ENCODE measurements around the gene CPSF2.

- no peak for TF ChIP-seq POLR2A (IDR thresholded peaks at IDR 0.05; ENCODE audit: low read depth)
- TF ChIP-seq CTCF (IDR thresholded peaks at IDR 0.05) = no peak
Measured at GRCh38 chr14:92134456-92134855, 12.7 kb downstream of the CPSF2 start.

Measured in esophagus muscularis mucosa (tissue), 3 donors.